Renal pelvis (tissue), 4 donors: ENCODE results near the gene IP6K3. TPM values are rescaled to one million over a fixed set of nuclear protein-coding genes. Genes with fewer than 3 reads are reported as not detected.

ENCODE experiments used
- DNase-seq: peaks from one replicate; pipeline ENCODE4 v3.0.0-alpha.2; 2013
- polyA plus RNA-seq, 3 donors: library from polyadenylated mRNA; unstranded; fragments of 120-200 nt; gene quantifications; one replicate each; pipeline ENCODE4 v1.2.1, GENCODE V29; 2013; ENCODE audit not compliant: insufficient read length in 3 of 3

IP6K3 gene
- polyA plus RNA-seq, 3 donors, result 0.83 to 1.1 (median 0.83) TPM

DNA sequence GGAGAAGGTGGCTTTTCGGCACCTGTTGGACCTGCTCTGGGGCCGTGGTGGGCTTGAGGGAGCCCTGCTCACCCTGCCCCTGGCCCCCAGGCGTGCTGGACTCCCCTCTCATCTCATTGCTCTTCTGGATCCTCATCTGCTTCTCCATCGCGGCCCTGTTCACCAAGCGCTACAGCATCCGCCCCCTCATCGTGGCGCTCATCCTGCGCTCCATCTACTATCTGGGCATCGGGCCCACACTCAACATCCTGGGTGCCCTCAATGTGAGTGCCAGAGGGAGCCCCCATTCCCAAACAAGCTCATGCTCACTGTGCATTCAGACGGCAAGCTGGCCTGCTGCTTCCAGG, 57.6 kb downstream of the IP6K3 start:
- DNase-seq, result no peak

DNA sequence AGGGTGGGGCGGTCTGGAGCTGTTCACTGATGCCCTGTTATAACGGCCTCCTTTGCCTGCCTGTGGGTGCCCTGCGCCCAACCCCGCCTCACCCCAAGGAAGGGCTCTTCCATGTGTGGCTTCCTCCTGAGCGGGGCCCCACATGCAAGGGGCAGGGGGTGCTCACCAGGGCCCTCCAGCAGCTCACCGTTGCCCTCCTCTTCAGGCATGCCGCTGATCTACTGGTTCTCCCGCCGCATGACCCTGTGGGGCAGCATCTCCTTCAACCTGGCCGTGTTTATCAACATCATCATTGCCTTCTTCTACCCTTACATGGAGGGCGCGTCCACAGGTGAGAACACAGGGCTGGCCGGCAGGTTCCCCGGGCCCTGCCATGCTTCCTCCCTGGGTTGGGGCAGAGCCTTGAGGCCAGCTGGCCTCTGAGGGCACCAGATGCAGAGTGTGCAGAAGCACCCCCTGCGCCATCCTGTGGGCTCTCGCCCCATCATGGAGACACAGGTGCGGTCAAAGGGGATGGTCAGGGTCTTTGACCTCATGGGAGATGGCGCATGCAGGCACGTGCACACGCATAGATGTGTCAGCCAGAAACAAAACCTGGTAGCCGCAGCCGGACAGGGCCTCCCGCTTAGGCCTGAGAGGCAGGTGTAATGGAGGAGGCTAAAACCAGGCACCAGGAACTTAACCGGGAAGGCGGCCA, 58.1 kb downstream of the IP6K3 start:
- DNase-seq, result no peak

DNA sequence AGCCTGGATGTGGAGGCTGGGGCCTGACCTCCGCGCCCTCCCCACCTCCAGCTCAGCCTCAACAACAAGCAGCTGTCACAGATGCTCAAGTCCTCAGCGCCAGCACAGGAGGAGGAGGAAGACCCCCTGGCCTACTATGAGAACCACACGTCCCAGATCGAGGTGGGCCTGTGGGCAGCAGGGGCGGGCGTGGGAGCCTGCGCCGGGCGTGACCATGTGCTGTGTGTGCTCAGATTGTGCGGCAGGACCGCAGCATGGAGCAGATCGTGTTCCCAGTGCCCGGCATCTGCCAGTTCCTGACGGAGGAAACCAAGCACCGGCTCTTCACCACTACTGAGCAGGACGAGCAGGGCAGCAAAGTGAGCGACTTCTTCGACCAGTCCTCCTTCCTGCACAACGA, 58.7 kb downstream of the IP6K3 start:
- DNase-seq, result no peak

DNA sequence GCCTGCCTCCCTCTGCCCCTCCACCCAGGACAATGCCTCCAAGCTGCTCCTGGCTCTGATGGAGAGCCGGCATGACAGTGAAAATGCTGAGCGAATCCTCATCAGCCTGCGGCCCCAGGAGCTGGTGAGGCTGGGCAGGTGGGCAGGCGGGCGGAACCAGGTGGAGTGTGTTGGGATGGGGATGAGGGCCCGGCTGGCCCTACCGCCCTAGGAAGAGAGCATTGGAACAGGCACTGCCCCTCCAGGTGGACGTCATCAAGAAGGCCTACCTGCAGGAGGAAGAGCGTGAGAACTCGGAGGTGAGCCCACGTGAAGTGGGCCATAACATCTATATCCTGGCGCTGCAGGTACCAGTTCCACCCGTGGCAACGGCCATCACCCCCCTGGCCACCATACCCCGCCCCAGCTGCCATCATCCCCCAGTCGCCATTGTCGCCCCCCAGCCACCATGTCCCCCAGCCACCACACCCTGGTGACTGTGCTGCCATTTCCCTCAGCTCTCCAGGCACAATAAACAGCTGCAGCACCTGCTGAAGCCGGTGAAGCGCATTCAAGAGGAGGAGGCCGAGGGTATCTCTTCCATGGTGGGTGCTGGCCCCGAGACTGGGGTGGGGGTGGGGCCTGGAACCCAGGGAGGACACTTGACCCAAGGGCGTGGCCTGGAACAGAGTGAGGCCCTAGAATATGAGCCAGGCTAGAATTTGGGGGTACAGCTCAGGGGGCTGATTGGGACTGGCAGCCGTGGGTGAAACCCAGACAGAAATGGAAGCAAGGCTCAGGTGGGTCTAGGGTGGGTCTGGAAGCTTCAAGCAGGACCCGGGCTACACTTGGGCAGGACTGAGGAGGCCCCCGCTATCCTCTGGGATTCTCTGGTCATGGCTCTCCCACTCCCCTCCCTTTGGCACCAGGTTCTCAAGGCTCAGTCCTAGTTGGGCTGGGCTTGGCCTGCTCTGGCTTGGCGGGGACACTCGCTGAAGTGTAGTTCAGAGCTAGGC, 59.4 kb downstream of the IP6K3 start:
- no peak for DNase-seq

DNA sequence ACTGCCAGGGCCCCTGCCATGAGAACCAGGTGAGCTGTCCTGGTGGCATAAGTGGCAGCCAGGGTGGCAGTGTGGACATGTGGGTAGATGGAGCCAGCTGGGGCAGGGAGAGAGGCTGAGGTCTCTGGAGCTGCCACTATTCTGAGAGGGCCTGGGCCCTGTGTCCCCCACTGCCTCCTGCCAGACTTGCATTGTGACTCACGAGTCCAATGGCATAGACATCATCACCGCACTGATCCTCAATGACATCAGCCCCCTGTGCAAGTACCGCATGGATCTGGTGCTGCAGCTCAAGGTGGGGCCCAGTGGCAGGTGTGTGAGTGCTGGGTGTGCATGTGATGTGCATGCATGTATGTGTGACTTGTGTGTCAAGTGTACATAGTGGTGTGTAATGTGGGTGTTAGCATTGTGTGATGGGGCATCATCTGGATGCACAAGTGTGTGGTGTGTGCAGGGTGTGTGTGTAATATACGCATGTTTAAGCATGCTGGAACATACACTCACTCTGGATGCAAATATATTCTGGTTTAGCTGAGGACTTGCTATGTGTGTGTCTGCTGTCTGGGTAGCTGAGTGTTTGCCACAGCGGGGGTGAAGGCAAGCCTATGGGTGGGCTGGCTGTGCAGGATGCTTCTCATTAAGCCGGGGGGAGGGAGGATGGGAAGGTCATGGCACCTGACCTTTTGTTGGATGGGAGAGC, 60.3 kb downstream of the IP6K3 start:
- no peak for DNase-seq

DNA sequence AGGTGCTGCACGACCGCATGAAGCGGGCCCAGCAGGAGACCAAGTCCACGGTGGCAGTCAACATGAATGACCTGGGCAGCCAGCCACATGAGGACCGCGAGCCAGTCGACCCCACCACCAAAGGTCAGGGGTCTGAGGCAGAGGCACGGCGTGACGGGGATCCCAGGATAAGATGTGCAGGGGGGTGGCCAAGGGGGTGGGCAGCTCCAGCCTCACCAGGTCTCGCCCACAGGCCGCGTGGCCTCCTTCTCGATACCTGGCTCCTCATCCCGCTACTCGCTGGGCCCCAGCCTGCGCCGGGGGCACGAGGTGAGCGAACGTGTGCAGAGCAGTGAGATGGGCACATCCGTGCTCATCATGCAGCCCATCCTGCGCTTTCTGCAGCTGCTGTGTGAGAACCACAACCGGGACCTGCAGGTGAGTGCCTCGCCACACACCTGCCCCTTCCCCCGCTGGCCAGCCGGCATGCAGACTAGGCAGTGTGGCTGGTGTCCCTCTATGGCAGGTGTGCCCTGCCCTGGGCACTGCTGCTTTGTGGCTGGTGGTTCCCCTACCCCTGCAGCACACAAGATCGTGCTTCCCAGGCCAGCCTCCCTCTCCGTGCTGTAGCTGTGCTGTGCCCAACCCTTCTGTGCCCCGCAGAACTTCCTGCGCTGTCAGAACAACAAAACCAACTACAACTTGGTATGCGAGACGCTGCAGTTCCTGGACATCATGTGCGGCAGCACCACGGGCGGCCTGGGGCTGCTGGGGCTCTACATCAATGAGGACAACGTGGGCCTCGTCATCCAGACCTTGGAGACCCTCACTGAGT, 61.1 kb downstream of the IP6K3 start:
- no peak for DNase-seq

DNA sequence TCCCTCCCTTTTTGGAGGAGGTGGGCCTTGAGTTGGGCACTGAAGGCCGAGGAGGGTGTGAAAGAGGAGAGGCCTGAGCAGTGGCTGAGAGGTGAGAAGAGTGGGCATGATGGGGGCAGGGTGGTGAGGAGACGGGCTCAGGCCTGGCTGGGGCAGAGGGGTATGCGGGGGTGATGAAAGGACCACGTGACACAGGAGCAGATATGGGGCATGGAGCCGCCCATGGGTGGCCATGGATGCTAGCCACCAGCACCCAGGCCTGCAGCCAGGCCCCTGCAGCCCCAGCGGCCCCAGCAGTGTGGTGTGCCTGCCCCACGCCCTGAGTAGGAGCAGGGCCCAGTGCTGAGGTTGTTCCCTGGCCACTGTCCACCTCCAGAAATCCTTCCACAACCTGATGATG, 61.7 kb downstream of the IP6K3 start:
- no peak for DNase-seq

DNA sequence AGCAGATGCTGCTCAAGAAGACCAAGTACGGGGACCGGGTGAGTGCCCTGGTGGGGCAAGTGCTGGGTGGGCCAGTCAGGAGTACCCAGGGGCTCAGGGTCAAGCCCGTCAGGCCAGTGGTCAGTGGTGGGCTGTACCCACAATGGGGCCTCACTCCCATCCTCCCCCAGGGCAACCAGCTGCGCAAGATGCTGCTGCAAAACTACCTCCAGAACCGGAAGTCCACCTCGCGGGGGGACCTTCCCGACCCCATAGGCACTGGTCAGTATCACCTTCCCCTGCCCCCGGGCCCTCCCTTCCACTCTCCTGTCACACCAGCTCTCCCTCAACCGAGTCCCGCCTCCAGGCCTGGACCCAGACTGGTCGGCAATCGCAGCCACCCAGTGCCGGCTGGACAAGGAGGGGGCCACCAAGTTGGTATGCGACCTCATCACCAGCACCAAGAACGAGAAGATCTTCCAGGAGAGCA, 62.2 kb downstream of the IP6K3 start:
- no peak for DNase-seq

DNA sequence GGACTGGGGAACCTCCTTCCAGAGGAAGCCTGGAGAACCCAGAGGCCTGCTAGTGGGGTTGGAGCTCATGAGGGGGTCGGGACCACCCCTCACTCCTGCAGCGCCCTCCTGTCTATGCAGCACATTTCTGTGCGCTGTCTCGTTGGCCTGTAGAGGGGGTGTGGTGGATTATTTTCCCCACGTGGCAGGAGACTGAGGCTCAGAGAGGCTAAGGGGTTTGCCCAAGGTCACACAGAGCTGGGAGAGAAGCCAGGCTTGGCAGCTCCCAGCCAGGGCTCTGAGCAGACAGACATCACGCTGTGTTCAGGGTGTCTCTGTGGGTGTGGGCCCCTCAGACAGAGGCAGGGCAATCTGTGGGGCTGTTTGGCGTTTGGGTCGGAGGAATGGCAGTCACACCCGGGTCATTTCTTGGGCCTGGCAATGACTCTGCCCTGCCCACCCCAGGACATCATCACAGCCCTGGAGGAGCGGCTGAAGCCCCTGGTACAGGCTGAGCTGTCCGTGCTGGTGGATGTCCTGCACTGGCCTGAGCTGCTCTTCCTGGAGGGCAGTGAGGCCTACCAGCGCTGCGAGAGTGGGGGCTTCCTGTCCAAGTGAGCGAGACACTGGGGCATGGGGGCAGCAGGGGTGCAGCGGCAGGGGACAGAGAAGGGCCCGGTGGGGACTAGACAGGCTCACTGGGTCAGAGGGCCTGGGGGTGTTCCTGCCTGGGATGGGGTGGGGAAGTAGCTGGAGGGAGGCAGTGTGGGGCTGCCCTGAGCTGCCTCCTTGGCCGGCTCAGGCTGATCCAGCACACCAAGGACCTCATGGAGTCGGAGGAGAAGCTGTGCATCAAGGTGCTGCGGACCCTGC, 62.9 kb downstream of the IP6K3 start:
- DNase-seq, result no peak

DNA sequence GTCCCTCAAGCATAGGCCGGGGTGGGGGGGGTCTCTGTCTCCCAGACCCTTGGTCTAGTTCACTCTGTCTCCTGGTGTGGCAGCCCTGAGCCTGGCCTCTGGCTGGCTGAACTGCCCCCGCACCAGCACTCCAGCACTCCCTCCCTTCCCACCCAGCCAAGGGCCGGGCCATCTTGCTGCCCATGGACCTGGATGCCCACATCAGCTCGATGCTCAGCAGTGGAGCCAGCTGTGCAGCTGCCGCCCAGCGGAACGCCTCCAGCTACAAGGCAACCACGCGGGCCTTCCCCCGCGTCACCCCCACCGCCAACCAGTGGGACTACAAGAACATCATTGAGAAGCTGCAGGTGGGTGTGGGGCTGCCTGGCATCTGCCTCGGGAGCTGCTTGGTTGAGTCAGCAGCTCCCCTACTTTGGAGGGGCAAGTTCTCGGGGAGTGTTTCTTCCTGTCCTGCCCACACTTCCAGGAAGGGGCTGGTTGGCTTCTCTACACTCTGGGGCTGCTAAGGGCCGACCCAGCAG, 63.6 kb downstream of the IP6K3 start:
- no peak for DNase-seq

DNA sequence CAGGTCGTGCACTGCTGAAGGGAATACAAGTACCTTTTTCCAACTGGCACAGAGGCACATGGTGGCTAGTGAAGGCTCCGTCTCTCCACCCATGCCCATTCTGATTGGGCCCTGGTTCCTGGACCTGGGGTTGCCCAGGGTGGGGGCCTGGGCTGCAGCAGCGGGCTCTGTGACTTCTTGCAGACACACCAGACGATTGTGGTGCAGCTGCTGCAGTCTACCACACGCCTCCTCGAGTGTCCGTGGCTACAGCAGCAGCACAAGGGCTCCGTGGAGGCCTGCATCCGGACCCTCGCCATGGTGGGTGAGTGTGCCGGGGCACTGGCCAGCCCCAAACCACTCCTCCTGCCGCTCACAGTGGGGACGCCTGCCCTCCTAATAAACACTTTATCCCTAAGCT, 64.4 kb downstream of the IP6K3 start:
- no peak for DNase-seq

DNA sequence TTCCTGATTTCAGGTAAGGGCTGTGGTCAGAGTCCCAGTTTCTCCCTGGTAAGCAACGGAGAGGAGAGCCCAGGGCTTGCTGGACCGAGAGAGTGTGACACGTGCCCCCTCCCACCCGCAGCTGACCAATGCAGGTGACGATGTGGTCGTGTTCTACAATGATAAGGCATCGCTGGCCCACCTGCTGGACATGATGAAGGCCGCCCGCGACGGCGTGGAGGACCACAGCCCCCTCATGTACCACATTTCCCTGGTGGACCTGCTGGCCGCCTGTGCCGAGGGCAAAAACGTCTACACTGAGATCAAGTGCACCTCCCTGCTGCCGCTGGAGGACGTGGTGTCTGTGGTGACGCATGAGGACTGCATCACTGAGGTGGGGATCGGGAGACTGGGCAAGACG, 66.9 kb downstream of the IP6K3 start:
- no peak for DNase-seq

DNA sequence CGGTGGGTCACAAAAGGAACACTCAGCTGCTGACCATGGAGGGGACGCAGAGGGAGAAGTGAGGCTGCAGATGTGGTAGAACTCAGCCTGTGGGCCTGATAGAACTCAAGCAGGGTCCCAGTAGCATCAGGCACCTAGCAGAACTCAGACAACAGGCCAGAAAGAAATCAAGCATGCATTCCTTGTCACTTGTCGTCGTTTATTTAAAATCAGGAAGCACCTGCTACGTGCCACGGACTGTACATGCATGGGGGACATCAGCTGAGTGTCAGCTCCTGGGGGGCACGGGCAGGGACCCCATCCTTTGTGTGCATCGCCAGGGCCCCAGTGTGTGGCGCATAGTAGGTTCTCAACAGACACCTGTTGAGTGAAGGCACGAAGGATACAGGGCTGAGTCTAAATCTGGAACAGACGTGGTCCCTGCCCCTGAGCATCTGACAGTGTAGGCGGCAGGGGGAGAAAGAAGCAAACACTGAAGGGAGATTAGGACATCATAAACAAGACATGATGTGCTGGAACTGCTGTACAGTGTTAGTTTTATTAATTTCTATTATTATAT, 67.7 kb downstream of the IP6K3 start:
- no peak for DNase-seq

DNA sequence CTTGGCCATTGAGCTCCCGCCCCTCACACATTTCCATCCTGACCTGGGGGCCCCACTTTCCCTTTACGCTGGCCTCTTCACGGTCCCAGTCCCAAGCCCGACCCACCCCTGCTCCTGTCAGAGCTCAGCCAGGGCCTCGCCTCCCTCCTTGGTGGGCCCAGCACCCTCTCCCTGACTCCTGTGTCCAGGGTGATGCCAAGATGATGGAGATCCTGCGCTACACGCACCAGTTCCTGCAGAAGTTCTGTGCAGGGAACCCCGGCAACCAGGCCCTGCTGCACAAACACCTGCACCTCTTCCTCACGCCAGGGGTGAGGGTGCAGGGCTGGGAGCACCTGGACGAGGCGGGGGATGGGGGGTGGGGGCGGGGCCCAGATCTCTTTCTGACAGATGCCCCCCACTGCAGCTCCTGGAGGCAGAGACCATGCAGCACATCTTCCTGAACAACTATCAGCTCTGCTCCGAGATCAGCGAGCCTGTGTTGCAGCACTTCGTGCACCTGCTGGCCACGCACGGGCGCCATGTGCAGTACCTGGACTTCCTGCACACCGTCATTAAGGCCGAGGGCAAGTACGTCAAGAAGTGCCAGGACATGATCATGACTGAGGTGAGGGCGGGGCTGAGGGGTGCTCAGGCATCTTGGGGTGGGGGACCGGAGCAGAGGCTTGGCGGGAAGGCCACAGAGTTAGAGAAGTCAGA, 68.3 kb downstream of the IP6K3 start:
- no peak for DNase-seq

DNA sequence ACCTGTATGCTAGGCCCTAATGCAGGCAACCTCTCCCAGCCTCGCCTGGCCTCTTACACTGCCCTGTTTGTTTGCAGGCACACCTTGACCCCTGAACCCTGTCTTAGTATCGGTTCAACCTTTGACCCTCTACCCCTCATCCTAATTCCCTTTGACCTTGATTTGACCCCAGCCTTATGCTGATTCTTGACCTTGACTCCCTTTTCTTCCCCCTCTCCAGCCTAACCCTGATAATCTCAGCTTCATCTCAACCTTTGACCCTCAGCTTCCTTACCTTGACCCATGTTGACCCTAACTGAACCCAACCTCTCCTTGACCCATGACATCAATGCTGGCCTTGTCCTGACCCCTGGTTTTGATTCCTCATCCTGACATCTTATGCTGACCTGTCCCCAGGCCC, 69.0 kb downstream of the IP6K3 start:
- no peak for DNase-seq

DNA sequence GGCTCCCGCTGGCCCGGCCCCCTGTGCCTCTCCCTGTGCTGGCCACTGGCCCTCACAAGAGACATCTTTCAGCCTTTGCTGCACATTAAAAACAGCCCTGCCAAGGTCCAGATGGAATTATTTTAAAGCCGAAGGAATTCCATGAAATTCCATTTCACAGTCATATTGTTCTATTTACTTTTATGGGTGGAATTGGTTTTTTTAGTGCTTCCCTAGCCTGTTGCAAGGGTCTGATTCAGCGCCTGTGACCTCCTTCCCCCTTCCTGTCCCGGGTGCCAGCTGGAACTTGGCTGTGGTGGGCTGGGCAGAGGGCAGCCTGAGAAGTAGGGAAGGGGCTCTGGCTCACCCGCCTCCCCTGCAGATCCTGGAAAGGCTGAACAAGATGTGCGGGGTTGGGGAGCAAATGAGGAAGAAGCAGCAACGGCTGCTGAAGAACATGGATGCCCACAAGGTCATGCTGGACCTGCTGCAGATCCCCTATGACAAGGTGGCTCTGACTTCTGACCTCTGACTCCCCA, 69.5 kb downstream of the IP6K3 start:
- DNase-seq, result no peak

DNA sequence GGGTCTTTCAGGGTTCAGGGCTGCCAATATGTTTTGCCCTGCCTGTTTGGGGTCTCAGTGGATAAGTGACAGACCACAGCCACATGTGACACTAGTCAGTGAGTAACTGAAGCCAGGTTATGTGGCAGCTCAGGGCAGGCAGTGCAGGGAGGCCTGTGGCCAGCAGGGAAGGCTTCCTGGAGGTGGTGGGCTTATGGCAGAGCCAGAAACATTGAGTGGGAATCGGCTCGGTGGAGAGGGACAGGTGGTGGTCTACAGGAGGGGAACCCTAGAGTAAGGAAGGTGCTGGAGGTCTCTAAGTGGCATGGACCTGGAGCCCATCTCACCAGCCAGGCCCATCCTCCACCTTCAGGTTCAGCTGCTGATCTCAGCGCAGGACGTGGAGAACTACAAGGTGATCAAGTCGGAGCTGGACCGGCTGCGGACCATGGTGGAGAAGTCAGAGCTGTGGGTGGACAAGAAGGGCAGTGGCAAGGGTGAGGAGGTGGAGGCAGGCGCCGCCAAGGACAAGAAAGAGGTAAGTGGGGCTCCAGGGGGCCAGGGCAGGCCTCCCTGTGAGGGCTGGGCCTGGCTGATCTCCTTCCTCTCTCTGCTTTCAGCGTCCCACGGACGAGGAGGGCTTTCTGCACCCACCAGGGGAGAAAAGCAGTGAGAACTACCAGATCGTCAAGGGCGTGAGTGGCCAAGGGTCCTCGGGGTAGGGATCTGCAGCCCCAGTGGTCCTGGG, 70.1 kb downstream of the IP6K3 start:
- no peak for DNase-seq

DNA sequence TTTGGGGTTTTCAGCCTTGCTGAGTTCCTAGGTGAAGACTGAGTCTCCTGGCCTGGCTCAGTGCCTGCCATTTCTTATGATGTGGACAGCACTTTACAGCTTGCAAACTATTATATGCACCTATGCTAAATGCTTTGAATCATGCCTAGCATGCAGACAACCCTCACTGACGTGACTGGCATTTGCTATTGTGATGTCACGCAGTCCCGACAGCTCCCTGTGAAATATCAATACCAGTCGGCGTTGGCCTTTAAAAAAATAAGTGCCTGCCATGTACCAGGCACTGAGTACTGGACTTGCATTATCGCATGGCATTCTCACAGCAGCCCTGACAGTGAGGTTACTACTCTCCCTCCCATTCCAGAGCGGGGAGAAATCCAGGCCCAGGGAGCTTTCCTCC, 70.7 kb downstream of the IP6K3 start:
- no peak for DNase-seq

DNA sequence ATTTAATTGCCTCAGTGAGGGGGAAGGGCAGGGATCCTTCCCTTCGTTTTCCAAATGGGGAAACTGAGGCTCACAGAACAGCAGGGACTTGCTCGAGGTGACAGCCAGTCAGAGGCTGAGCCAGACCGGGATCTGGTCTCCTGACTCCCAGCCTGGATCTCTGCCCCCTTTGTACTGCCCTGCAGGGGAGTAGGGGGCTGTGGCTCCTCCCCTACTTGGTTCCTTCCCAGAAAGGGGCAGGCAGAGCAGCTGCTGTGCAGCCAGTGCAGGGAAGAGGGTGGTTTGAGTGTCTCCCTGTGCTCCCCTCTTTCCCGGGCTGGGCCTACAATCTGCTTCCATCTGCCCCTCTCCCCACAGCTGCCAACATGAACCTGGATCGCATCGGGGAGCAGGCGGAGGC, 72.9 kb downstream of the IP6K3 start:
- no peak for DNase-seq
